GM21360 (cell line): ENCODE data around the gene STAT5B.
"Not testable (repeated sequence)": the region's sequence is repeated elsewhere in the genome, so short reads cannot be mapped to it uniquely, and the experiment has no call there.

Source experiments
- ATAC-seq: cut with Tn5 transposase; IDR thresholded peaks from one replicate; pipeline ENCODE4 v1.9.1; 2021; ENCODE audit warnings: mild to moderate bottlenecking, moderate library complexity; ENCODE audit not compliant: unreplicated experiment

STAT5B gene

GRCh38 chr17:42200706-42201457, 75.3 kb downstream of the STAT5B start:
- ATAC-seq: no peak

DNA sequence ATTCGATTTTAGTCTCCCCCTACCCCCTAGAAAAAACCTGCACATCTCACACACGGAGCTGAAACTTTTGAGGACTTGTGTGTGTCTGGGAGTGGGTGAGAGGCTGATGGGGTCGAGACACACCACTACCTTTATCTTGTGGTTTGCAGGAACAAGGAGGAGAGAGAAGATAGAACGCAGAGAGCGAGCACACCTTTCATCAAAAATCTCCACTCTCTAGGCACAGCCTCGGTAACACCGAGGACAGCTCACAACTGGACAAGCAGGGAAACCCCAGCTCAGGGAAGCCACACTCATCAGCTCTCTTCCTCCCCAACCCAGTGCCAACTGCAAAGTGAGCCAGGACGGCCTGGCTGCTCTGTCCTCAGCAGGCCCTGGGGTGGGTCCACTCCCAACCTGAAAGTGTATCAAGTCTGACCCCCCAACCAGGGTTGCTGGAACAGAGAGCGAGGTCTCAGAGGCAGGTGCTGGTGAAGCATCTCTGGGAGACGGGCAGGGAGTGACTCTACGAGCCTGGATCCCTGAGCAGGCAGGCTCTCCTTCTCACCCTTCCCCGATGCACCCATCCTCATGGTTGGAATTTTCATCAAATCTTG, 76.7 kb downstream of the STAT5B start:
- no peak for ATAC-seq

DNA sequence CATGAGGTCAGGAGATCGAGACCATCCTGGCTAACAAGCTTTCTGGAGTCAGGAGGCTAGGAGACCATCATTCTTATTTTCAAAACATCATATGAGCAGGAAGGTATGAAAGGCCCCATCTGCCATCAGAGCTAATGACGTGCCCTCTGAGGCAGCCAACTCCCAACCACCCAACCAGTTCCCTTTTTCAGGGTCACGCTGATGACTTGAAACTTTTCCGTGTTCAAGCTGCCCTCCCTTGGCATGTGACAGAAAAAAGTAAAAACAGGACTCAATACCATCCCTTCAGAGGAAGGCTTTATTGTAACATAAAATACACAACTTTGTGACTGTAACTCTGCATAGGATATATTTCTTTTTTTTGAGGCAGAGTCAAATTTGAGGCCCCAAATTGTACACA, 77.3 kb downstream of the STAT5B start:
- no peak for ATAC-seq

GRCh38 chr17:42197564-42198156, 78.5 kb downstream of the STAT5B start:
- no peak for ATAC-seq

DNA sequence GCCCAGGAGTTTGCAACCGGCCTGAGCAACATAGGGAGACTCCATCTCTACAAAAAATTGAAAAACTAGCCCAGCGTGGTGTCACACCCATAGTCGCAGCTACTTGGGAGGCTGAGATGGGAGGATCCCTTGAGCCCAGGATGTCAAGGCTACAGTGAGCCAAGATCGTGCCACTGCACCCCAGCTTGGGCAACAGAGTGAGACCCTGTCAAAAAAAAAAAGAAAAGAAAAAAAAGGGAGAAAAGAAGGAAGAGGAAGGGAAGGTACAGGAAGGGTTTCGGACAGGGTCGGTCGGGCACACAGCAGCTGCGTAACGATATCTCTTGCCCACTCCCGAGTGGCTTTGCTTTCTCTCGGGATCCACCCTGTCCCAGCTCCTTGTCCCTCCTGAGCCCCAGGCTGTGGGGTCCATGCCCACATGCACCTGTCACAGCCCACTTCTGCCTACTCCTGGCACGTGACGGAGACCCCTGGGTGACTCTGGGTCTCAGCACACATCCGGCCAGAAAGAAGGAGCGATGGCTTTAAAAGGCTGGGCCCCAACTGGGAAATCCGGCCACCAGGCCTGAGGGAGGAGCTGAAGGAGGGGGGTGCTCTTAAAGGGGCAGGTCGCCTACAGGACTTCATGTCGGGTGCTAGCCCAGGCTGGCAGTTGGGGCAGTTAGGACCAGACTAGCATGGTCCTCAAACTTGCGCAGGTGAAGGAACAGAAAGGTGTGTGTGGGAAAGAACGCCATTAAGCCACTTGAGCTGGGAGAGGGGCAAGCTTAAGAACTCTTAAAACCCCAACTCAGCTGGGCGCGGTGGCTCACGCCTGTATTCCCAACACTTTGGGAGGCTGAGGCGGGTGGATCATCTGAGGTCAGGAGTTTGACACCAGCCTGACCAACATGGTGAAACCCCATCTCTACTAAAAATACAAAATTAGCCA, 82.0 kb downstream of the STAT5B start, which contains the start of gene GHDC:
Gene GHDC (minus strand): TSS at position 526 of the 931 bp plus-strand sequence. CDS start 913 bp downstream, outside the sequence.
- peak; percentile 68 for ATAC-seq

- no peak for ATAC-seq
Measured at GRCh38 chr17:42193216-42193968, 82.8 kb downstream of the STAT5B start.

- ATAC-seq: no peak
Measured at GRCh38 chr17:42192189-42193126, 83.7 kb downstream of the STAT5B start.

- no peak for ATAC-seq
Measured at GRCh38 chr17:42191275-42191608, 84.9 kb downstream of the STAT5B start.

- ATAC-seq: no peak
Measured at GRCh38 chr17:42190491-42191274, 85.5 kb downstream of the STAT5B start.

- no peak for ATAC-seq
Measured at GRCh38 chr17:42189651-42189965, 86.6 kb downstream of the STAT5B start.

GRCh38 chr17:42188749-42189650, 87.2 kb downstream of the STAT5B start:
- ATAC-seq: no peak

DNA sequence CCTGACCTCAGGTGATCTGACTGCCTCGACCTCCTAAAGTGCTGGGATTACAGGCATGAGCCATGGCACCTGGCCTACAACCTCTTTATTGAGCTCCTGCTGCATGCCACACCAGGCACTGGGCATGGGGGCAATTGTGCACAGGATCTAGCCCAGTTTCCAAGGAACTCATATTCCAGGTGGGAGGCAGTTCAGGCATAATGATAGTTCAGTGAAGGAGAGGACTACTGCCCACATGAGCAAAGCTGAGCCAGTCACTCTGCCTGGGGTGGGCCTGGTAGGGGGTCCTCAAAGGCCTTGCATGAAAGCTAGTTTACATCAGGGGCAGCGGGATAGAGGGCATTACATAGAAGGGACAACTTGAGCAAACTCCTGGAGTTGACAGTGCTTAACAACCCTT, 88.4 kb downstream of the STAT5B start:
- no peak for ATAC-seq

- not testable (repeated sequence) for ATAC-seq
Measured at GRCh38 chr17:42186191-42186590, 90.0 kb downstream of the STAT5B start.

- ATAC-seq: no peak
Measured at GRCh38 chr17:42185621-42185930, 90.6 kb downstream of the STAT5B start.

DNA sequence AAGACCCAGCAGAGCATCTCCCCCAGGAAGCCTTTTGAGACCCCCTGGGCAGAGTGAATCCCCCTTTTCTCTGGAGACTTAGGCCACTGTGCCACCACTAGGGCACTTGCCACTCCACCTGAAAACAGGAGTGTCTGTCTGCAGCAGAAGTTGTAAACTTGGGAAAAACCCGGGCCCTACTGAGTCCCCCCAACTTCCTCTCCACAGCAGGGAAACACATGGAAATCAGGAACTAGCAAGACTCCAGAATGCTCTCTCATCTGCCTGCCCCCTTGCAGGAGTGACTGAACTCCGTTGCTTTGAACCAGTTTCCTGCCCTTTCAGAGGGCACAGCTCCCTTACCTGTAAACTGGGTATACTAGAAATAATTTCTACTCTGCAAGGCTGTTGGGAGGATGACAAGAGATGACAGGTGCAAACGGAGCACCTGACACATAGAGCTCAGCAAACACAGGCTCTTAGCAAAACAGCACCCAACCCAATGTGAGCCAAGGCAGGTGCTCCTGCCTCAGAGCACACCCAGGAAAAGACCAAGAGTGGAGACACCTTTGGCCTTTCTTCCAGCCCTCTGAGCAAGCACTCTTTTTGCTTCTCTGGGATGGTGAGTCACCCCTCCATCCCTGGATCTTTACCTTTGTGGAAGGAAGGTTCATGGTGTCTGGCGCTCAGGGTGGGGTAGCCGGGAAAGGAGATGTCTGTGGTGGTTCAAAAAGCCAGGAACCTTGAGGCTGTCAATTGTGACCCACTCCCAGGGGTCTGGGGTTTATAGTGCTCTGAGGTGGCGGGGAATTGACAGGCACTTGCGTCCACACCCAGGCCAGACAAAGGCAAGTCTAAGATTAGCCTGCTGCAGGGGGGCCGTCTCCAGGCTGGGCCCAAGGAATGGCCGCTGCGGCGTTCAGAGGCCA, 91.2 kb downstream of the STAT5B start, which contains the start of gene HCRT:
Gene HCRT (minus strand): TSS at position 740 of the 908 bp plus-strand sequence. CDS start 87 bp downstream, at position 653.
- no peak for ATAC-seq
